IMR-90 (cell line): ENCODE results near the gene NFKB1. TPM values are rescaled to one million over a fixed set of nuclear protein-coding genes. Genes with fewer than 3 reads are reported as not detected.

ENCODE experiments used
- ATAC-seq: fragments of 200-7000 bp; cut with Tn5 transposase; 2 replicates; pipeline ENCODE4 v1.9.1; 2020; ENCODE audit warnings: low read depth, mild to moderate bottlenecking, moderate library complexity
- BruUV-seq: library from RNA; stranded (reverse); fragments of 400-500 nt; replicated peaks from 2 replicates; lab custom pipeline; 2021; lab: Mats Ljungman, UMichigan
- CTCF ChIA-PET: fragments of 300-600 bp; formaldehyde crosslinking; extraction: SDS; loops from one replicate; lab custom pipeline; 2021; ENCODE audit warnings: antibody characterized with exemption; lab: Yijun Ruan, JAX
- POLR2A ChIA-PET: fragments of 300-600 bp; sonication (Branson Sonifier 250); formaldehyde crosslinking; loops from one replicate; lab custom pipeline; 2022; ENCODE audit warnings: antibody characterized with exemption; ENCODE audit not compliant: unreplicated experiment; lab: Charles Lee
- DNase-seq: peaks from one replicate; pipeline ENCODE4 v3.0.0; 2013
- H2AFZ ChIP-seq: replicated peaks from 2 replicates; pipeline ENCODE3; 2013; ENCODE audit warnings: low read length, mild to moderate bottlenecking; ENCODE audit not compliant: poor library complexity
- H2AK5ac ChIP-seq: 2 replicates; pipeline ENCODE4 v1.6.1; 2013; ENCODE audit warnings: low read depth, low read length, inconsistent platforms
- H2AK9ac ChIP-seq: replicated peaks from 2 replicates; pipeline ENCODE3; 2013; ENCODE audit warnings: mild to moderate bottlenecking, low read depth, low read length, moderate library complexity; ENCODE audit not compliant: poor library complexity
- H2BK120ac ChIP-seq: 2 replicates; pipeline ENCODE4 v1.6.1; 2013; ENCODE audit warnings: low read depth, low read length, inconsistent platforms
- H2BK15ac ChIP-seq: 3 replicates; pipeline ENCODE4 v1.6.1; 2013; ENCODE audit warnings: low read depth, low read length, inconsistent platforms
- H2BK20ac ChIP-seq: 2 replicates; pipeline ENCODE4 v1.6.1; 2013; ENCODE audit warnings: low read depth, mild to moderate bottlenecking, inconsistent platforms, low read length, moderate library complexity
- H2BK5ac ChIP-seq: 2 replicates; pipeline ENCODE4 v1.6.1; 2013; ENCODE audit warnings: mild to moderate bottlenecking, low read depth, low read length, inconsistent platforms; ENCODE audit not compliant: poor library complexity, severe bottlenecking
- H3K14ac ChIP-seq: replicated peaks from 2 replicates; pipeline ENCODE4 v1.6.1; 2013; ENCODE audit warnings: low read depth, low read length, inconsistent platforms
- H3K18ac ChIP-seq: 2 replicates; pipeline ENCODE4 v1.6.1; 2013; ENCODE audit warnings: low read depth, low read length, control low read depth
- H3K23ac ChIP-seq: 2 replicates; pipeline ENCODE4 v1.6.1; 2013; ENCODE audit warnings: low read depth, low read length, inconsistent platforms
- H3K27ac ChIP-seq: 2 replicates; pipeline ENCODE4 v1.5.1; 2013; ENCODE audit warnings: mild to moderate bottlenecking, control low read depth, low read length; ENCODE audit not compliant: insufficient read depth
- H3K27me3 ChIP-seq: 2 replicates; pipeline ENCODE4 v1.6.1; 2013; ENCODE audit warnings: low read length; ENCODE audit not compliant: control insufficient read depth, insufficient read depth
- H3K36me3 ChIP-seq: 2 replicates; pipeline ENCODE4 v1.6.1; 2013; ENCODE audit warnings: low read length, mixed read lengths; ENCODE audit not compliant: control insufficient read depth, insufficient read depth
- H3K4ac ChIP-seq: 2 replicates; pipeline ENCODE4 v1.6.1; 2013; ENCODE audit warnings: low read depth, low read length, inconsistent platforms
- H3K4me1 ChIP-seq: 2 replicates; pipeline ENCODE4 v1.6.1; 2013; ENCODE audit warnings: low read length, mixed read lengths; ENCODE audit not compliant: control insufficient read depth, insufficient read depth
- H3K4me2 ChIP-seq: 2 replicates; pipeline ENCODE4 v1.6.1; 2013; ENCODE audit warnings: low read depth, mild to moderate bottlenecking, control low read depth, low read length, moderate library complexity
- H3K4me3 ChIP-seq: 2 replicates; pipeline ENCODE4 v1.5.1; 2013; ENCODE audit warnings: low read depth, mild to moderate bottlenecking, control low read depth, low read length, moderate library complexity; ENCODE audit not compliant: insufficient read depth
- H3K56ac ChIP-seq: 2 replicates; pipeline ENCODE4 v1.6.1; 2013; ENCODE audit warnings: low read length, inconsistent platforms; ENCODE audit not compliant: insufficient read depth; ENCODE audit errors: extremely low read depth
- H3K79me1 ChIP-seq, 2 experiments: 2 replicates each; pipeline ENCODE4 v1.6.1; 2013; ENCODE audit warnings: low read length in 2 of 2, inconsistent platforms in 1 of 2, low read depth in 1 of 2
- H3K9ac ChIP-seq: 2 replicates; pipeline ENCODE4 v1.6.1; 2013; ENCODE audit warnings: low read depth, low read length, control low read depth
- H3K9me1 ChIP-seq: 2 replicates; pipeline ENCODE4 v1.6.1; 2013; ENCODE audit warnings: low read length, inconsistent platforms; ENCODE audit not compliant: insufficient read depth
- H3K9me3 ChIP-seq: 2 replicates; pipeline ENCODE4 v1.6.1; 2013; ENCODE audit warnings: low read length; ENCODE audit not compliant: control insufficient read depth, insufficient read depth
- H4K20me1 ChIP-seq: 2 replicates; pipeline ENCODE4 v1.6.1; 2013; ENCODE audit warnings: low read length, inconsistent platforms; ENCODE audit not compliant: insufficient read depth
- H4K5ac ChIP-seq: 2 replicates; pipeline ENCODE4 v1.6.1; 2013; ENCODE audit warnings: mild to moderate bottlenecking, low read depth, low read length, control low read depth
- H4K8ac ChIP-seq, 2 experiments: 2 replicates each; pipeline ENCODE4 v1.6.1; 2013; ENCODE audit warnings: low read depth in 2 of 2, low read length in 2 of 2, control low read depth in 1 of 2, inconsistent platforms in 1 of 2
- H4K91ac ChIP-seq: 2 replicates; pipeline ENCODE4 v1.6.1; 2013; ENCODE audit warnings: low read depth, low read length, inconsistent platforms; ENCODE audit not compliant: insufficient read depth
- FOS ChIP-seq: fragments of 150-350 bp; IDR thresholded peaks from 2 replicates; pipeline ENCODE4 v1.6.1; 2016; ENCODE audit warnings: low read depth, low read length
- WGBS, 2 experiments: methylation state at CpG; one replicate each; pipeline versions ENCODE4 v1.1.5 to v1.1.7; 2013; ENCODE audit warnings: missing lambda C conversion rate in 2 of 2; ENCODE audit not compliant: insufficient read length in 1 of 2; ENCODE audit errors: extremely low coverage in 2 of 2; 5-methylcytosine and 5-hydroxymethylcytosine counted together
- dilution Hi-C: fragments of 300-500 bp; cut with HindIII; formaldehyde crosslinking; loops from one replicate; pipeline ENCODE4 v1.14.3; 2018; ENCODE audit warnings: low sequenced_read_pairs; ENCODE audit not compliant: unreplicated experiment
- in situ Hi-C: fragments of 300-500 bp; cut with MboI; formaldehyde crosslinking; loops from 3 replicates; pipeline ENCODE4 v1.14.3; 2019; ENCODE audit warnings: low sequenced_read_pairs, inconsistent platforms, mixed read lengths
- intact Hi-C: fragments of 100-400 bp; cut with micrococcal nuclease; formaldehyde crosslinking; loops from 2 replicates; pipeline ENCODE4 v1.10.0; 2022
- polyA plus RNA-seq, 3 experiments: library from polyadenylated mRNA; depleted of rRNA; stranded (reverse); fragments of >200 nt; gene quantifications; 2 replicates each; pipeline ENCODE4 v1.2.3, GENCODE V29; 2012; ENCODE audit warnings: low replicate concordance in 1 of 3
- total RNA-seq: library from RNA; depleted of rRNA; stranded (reverse); fragments of >200 nt; gene quantifications from 2 replicates; pipeline ENCODE4 v1.2.3, GENCODE V29; 2012
- TF ChIP-seq, protein P1 (sequence below): fragments of 150-350 bp; IDR thresholded peaks from 2 replicates; pipeline ENCODE4 v1.6.1; 2016; ENCODE audit warnings: low read depth, mild to moderate bottlenecking, low read length, moderate library complexity, borderline replicate concordance

The NFKB1 gene
- total and polyA plus RNA-seq, 2 of the 4 experiments (the other 2 are of a cell fraction) = 19.8 to 24.6 TPM

DNA sequence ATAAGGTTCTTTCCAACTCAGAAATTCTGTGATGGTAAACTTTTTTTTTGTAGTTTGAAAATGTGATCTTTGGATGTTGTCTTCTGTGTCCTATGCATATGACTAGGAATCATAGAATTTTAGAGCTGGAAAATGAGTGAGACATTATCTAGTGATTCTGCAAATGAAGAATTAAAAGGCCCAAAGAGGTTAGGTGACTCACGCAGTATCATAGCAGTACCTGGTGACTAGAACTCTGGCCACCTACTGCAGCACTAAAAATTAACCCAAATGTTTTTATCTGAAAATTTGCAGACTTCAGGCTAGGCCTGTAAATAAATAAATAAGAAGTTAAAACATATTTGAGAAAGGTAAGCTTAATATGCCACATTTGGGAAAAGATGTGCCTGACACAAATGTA, 52.8 kb downstream of the NFKB1 start:
- WGBS, 2 experiments = no CpG with 5 or more reads among the region's 1 CpG
- H3K9ac ChIP-seq = no peak overlapping the region
- peak; percentile 19; the same call in 1 of the 2 replicates for ATAC-seq

More for the DNA sequence above, 52.8 kb downstream of the NFKB1 start:
- peaks cover 4 to 13% of the 10 kb centered on the region in 2 experiments for H3K79me1 ChIP-seq
- no peak overlapping the region for H4K5ac ChIP-seq
- no peaks in the 10 kb centered on the region for H3K27me3 ChIP-seq
- H2AK9ac ChIP-seq = no peak overlapping the region
- H3K4me3 ChIP-seq = no peak overlapping the region
- no peak overlapping the region for H3K14ac ChIP-seq
- BruUV-seq = no TSS peak
- no peak overlapping the region for H2BK5ac ChIP-seq
- H2BK120ac ChIP-seq = no peak overlapping the region
- H3K9me3 ChIP-seq = no peaks in the 10 kb centered on the region
- peaks cover 7% of the 10 kb centered on the region; the same call in 1 of the 2 replicates for H4K20me1 ChIP-seq
- no peaks in the 10 kb centered on the region for H3K36me3 ChIP-seq
- no peak overlapping the region for H3K4me2 ChIP-seq
- intact Hi-C loops (no loop called here), in situ Hi-C loops (no loop called here), dilution Hi-C loops (no loop called here)
- H4K91ac ChIP-seq = no peak overlapping the region
- H2BK15ac ChIP-seq = no peak overlapping the region
- H3K18ac ChIP-seq = no peak overlapping the region
- no peak overlapping the region for H3K56ac ChIP-seq
- TF ChIP-seq, protein P1, sequence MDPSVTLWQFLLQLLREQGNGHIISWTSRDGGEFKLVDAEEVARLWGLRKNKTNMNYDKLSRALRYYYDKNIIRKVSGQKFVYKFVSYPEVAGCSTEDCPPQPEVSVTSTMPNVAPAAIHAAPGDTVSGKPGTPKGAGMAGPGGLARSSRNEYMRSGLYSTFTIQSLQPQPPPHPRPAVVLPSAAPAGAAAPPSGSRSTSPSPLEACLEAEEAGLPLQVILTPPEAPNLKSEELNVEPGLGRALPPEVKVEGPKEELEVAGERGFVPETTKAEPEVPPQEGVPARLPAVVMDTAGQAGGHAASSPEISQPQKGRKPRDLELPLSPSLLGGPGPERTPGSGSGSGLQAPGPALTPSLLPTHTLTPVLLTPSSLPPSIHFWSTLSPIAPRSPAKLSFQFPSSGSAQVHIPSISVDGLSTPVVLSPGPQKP = no peak
- 0 out of 2 replicates have a peak, but pooled peaks have one; percentile 16 for TF ChIP-seq FOS
- POLR2A ChIA-PET = no interaction called here
- H3K9me1 ChIP-seq = peaks cover 2% of the 10 kb centered on the region; the same call in 1 of the 2 replicates
- CTCF ChIA-PET = interaction anchor here (0.6 to 0.7 kb wide), 2 partner anchors 19 to 644 kb away, joined by 3 to 4 read pairs; no protein-coding TSS in a partner anchor
- H3K27ac ChIP-seq = no peak overlapping the region
- peak; percentile 42 for DNase-seq
- no peak overlapping the region for H2BK20ac ChIP-seq
- H3K4ac ChIP-seq = no peak overlapping the region
- no peak overlapping the region for H3K23ac ChIP-seq
- peaks cover 3% of the 10 kb centered on the region for H3K4me1 ChIP-seq
- no peak overlapping the region for H4K8ac ChIP-seq
- H2AFZ ChIP-seq = no peak overlapping the region
- no peak overlapping the region for H2AK5ac ChIP-seq
